Fibroblast of lung (primary cell): Measurements from ENCODE around the gene EOLA2. TPM values are rescaled to one million over a fixed set of nuclear protein-coding genes. Genes with fewer than 3 reads are reported as not detected.
"Not testable (repeated sequence)": the region's sequence is repeated elsewhere in the genome, so short reads cannot be mapped to it uniquely, and the experiment has no call there.

Experiments used
- DNase-seq, 2 donors: peaks; one replicate each; pipeline versions ENCODE4 v3.0.0 to v3.0.0-alpha.2; 2010; ENCODE audit warnings: low read depth in 2 of 2
- H2AFZ ChIP-seq: 2 replicates; pipeline ENCODE4 v1.5.1; 2012; ENCODE audit warnings: low read length, control low read depth, inconsistent platforms
- H3K27ac ChIP-seq: 2 replicates; pipeline ENCODE4 v1.5.1; 2011; ENCODE audit warnings: low read length, control low read depth; ENCODE audit not compliant: insufficient read depth
- H3K27me3 ChIP-seq: 2 replicates; pipeline ENCODE4 v1.5.1; 2011; ENCODE audit warnings: mild to moderate bottlenecking, low read length; ENCODE audit not compliant: control insufficient read depth, insufficient read depth
- H3K36me3 ChIP-seq: 2 replicates; pipeline ENCODE4 v1.5.1; 2011; ENCODE audit warnings: low read length; ENCODE audit not compliant: control insufficient read depth, insufficient read depth
- H3K4me1 ChIP-seq: 2 replicates; pipeline ENCODE4 v1.5.1; 2011; ENCODE audit warnings: low read length; ENCODE audit not compliant: control insufficient read depth, insufficient read depth; ENCODE audit errors: extremely low read depth
- H3K4me2 ChIP-seq: 2 replicates; pipeline ENCODE4 v1.5.1; 2011; ENCODE audit warnings: low read length, control low read depth; ENCODE audit not compliant: insufficient read depth; ENCODE audit errors: extremely low read depth
- H3K4me3 ChIP-seq, 4 experiments: fragments of 200-600 bp in 1 of 4; sonication (generic) in 1 of 4; replicated peaks in 1 of 4; 2 replicates each; pipeline ENCODE4 v1.5.1; 2011 to 2016; ENCODE audit warnings: low read length in 4 of 4, low read depth in 3 of 4, mild to moderate bottlenecking in 3 of 4, control low read depth in 2 of 4, inconsistent platforms in 1 of 4, mixed read lengths in 1 of 4; ENCODE audit not compliant: insufficient read depth in 1 of 4; ENCODE audit errors: control extremely low read depth in 1 of 4
- H3K79me2 ChIP-seq: 2 replicates; pipeline ENCODE4 v1.5.1; 2012; ENCODE audit warnings: mild to moderate bottlenecking, low read length, inconsistent platforms; ENCODE audit not compliant: control insufficient read depth, insufficient read depth
- H3K9ac ChIP-seq: 2 replicates; pipeline ENCODE4 v1.5.1; 2011; ENCODE audit warnings: mild to moderate bottlenecking, low read length, control low read depth; ENCODE audit not compliant: insufficient read depth
- H3K9me3 ChIP-seq: 2 replicates; pipeline ENCODE4 v1.5.1; 2012; ENCODE audit warnings: low read depth, low read length; ENCODE audit not compliant: control insufficient read depth, insufficient read depth
- H4K20me1 ChIP-seq: 2 replicates; pipeline ENCODE4 v1.5.1; 2011; ENCODE audit warnings: low read length; ENCODE audit not compliant: control insufficient read depth, insufficient read depth; ENCODE audit errors: extremely low read depth
- EZH2 ChIP-seq: IDR thresholded peaks from 2 replicates; pipeline ENCODE4 v1.5.1; 2012; ENCODE audit warnings: low read length, control low read depth, mild to moderate bottlenecking; ENCODE audit errors: missing control alignments
- polyA plus RNA-seq, 2 donors: library from polyadenylated mRNA; depleted of rRNA in 1 of 2; stranded (reverse) in 1 of 2; unstranded in 1 of 2; fragments of >200 nt; gene quantifications; 2 replicates each; pipeline ENCODE4 v1.2.1, GENCODE V29; 2011 to 2012; ENCODE audit warnings: missing spikeins in 1 of 2
- total RNA-seq: library from RNA; depleted of rRNA; stranded (reverse); fragments of >200 nt; gene quantifications from 2 replicates; pipeline ENCODE4 v1.2.1, GENCODE V29; 2014
- TF ChIP-seq, protein P1 (sequence below), 2 donors: IDR thresholded peaks in 1 of 2; conservative IDR thresholded peaks in 1 of 2; 1 replicate in 1 of 2; 2 replicates in 1 of 2; pipeline ENCODE4 v1.5.1; 2011 to 2012; ENCODE audit warnings: low read length in 2 of 2, control low read depth in 1 of 2, inconsistent platforms in 1 of 2, low read depth in 1 of 2, mild to moderate bottlenecking in 1 of 2

The EOLA2 gene
- total and polyA plus RNA-seq, 2 donors (not counting 1 experiment from before 2014, with no cell fraction given), result 17.2 to 31.6 TPM

DNA sequence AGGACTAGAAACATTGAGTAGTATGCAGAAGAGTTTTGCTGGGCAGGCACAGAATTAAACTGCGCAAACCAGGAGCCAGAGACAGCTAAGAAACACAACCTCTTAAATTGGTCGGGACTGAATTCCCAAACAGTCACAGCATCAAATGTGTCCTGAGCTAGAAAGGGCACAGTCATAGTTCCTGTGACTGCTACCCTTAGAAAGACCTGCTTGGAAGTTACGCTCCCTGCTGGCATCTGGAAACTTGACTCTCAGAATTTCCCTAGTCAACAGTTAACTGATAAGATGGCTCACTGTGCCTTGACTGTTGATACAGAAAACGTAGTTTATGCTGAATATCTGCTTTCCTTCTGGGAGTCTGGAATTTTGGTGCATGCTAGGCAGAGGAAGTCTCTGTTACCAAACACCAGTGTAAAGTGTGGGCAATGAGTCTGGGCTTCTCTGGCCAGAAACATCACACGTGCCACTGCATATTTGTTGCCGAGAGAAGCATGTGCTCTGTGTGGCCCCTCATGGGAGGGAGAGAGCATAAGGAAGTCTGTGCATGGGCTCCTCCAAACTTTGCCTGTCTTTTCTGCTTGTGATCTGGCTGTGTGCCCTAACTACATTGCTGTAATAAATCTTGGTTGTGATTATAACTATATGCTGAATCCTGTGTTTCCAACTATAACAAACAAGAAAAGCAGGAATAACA, 11.6 kb upstream of the EOLA2 start:
- Histone ChIP-seq H3K4me2 (no peak overlapping the region), H3K4me3 (no peak overlapping the region), H3K4me1 (no peaks in the 10 kb centered on the region), H3K27ac (no peak overlapping the region), H3K9ac (no peak overlapping the region), H2AFZ (no peak overlapping the region), H4K20me1 (no peaks in the 10 kb centered on the region), H3K9me3 (no peaks in the 10 kb centered on the region), H3K79me2 (no peaks in the 10 kb centered on the region), H3K36me3 (no peaks in the 10 kb centered on the region), H3K27me3 (no peaks in the 10 kb centered on the region)
- DNase-seq, result no peak
- TF ChIP-seq, protein P1, sequence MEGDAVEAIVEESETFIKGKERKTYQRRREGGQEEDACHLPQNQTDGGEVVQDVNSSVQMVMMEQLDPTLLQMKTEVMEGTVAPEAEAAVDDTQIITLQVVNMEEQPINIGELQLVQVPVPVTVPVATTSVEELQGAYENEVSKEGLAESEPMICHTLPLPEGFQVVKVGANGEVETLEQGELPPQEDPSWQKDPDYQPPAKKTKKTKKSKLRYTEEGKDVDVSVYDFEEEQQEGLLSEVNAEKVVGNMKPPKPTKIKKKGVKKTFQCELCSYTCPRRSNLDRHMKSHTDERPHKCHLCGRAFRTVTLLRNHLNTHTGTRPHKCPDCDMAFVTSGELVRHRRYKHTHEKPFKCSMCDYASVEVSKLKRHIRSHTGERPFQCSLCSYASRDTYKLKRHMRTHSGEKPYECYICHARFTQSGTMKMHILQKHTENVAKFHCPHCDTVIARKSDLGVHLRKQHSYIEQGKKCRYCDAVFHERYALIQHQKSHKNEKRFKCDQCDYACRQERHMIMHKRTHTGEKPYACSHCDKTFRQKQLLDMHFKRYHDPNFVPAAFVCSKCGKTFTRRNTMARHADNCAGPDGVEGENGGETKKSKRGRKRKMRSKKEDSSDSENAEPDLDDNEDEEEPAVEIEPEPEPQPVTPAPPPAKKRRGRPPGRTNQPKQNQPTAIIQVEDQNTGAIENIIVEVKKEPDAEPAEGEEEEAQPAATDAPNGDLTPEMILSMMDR (conservative IDR thresholded peaks at IDR 0.05 in 1 of 2, IDR thresholded peaks at IDR 0.05 in 1 of 2; ENCODE audit: low read depth in 1 of 2, low read length in 2 of 2), result no peak
- TF ChIP-seq EZH2, result no peak

DNA sequence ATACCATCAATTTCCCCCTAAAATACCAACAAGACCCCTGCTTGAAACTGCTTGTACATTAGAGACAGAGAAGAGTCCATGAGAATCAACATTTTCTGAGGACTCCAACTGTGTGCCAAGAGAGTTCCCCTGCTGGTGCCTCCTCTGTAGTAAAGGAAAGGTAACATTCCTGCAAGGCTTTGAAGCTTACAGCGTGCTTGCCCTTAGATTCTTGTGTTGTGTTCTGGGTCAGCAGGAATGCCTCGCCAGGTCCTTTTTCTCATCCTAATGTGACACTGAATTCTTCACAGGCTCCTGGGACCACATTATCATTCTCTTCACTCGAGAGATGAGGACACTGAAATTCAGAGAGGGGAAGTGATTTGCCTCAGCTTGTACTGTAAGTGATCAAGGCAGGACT, 9.7 kb upstream of the EOLA2 start:
- no peak overlapping the region for H3K9ac ChIP-seq
- H3K79me2 ChIP-seq, result no peaks in the 10 kb centered on the region
- TF ChIP-seq, protein P1 (conservative IDR thresholded peaks at IDR 0.05 in 1 of 2, IDR thresholded peaks at IDR 0.05 in 1 of 2; ENCODE audit: low read depth in 1 of 2, low read length in 2 of 2), result no peak
- TF ChIP-seq EZH2, result no peak
- DNase-seq, result no peak
- no peaks in the 10 kb centered on the region for H3K36me3 ChIP-seq
- no peaks in the 10 kb centered on the region for H3K4me1 ChIP-seq
- no peak overlapping the region for H3K27ac ChIP-seq
- no peaks in the 10 kb centered on the region for H3K27me3 ChIP-seq
- no peaks in the 10 kb centered on the region for H3K9me3 ChIP-seq
- H2AFZ ChIP-seq, result no peak overlapping the region
- H4K20me1 ChIP-seq, result no peaks in the 10 kb centered on the region
- H3K4me2 ChIP-seq, result no peak overlapping the region
- no peak overlapping the region for H3K4me3 ChIP-seq

GRCh38 chrX:149946932-149947331, 8.6 kb upstream of the EOLA2 start:
- H3K36me3 ChIP-seq, result not testable (repeated sequence)

GRCh38 chrX:149945820-149946219, 7.5 kb upstream of the EOLA2 start:
- not testable (repeated sequence) for H3K9me3 ChIP-seq, H3K36me3 ChIP-seq, H3K79me2 ChIP-seq, H3K9ac ChIP-seq, DNase-seq, H3K4me3 ChIP-seq, H2AFZ ChIP-seq, H4K20me1 ChIP-seq, H3K27me3 ChIP-seq, H3K27ac ChIP-seq, H3K4me2 ChIP-seq, H3K4me1 ChIP-seq

More at GRCh38 chrX:149946932-149947331, 8.6 kb upstream of the EOLA2 start:
- DNase-seq, H3K4me1 ChIP-seq, H3K27ac ChIP-seq, H4K20me1 ChIP-seq, H2AFZ ChIP-seq, H3K9ac ChIP-seq, H3K79me2 ChIP-seq, H3K9me3 ChIP-seq, H3K4me3 ChIP-seq, H3K4me2 ChIP-seq, H3K27me3 ChIP-seq: not testable (repeated sequence)

- not testable (repeated sequence) for H3K9ac ChIP-seq
Measured at GRCh38 chrX:149945087-149945670, 6.9 kb upstream of the EOLA2 start.

More at GRCh38 chrX:149945087-149945670, 6.9 kb upstream of the EOLA2 start:
- H3K4me1 ChIP-seq, DNase-seq, H3K4me3 ChIP-seq, H3K27ac ChIP-seq, H3K36me3 ChIP-seq, H3K79me2 ChIP-seq, H3K9me3 ChIP-seq, H3K4me2 ChIP-seq, H2AFZ ChIP-seq, H4K20me1 ChIP-seq, H3K27me3 ChIP-seq: not testable (repeated sequence)
